ENCODE data around the gene RNFT2. TPM values are rescaled to one million over a fixed set of nuclear protein-coding genes. Genes with fewer than 3 reads are reported as not detected.

RNFT2 gene
- polyA plus RNA-seq, 12 donors = 1.0 to 2.1 (median 1.3) TPM; not detected in 2

GRCh38 chr12:116879509-116880212 lies 141.5 kb downstream of the RNFT2 start:
- no peak for DNase-seq

GRCh38 chr12:116880213-116880816 lies 142.2 kb downstream of the RNFT2 start:
- DNase-seq = no peak

GRCh38 chr12:116880817-116881324 lies 142.8 kb downstream of the RNFT2 start:
- DNase-seq = no peak

- no peak for DNase-seq
Measured at GRCh38 chr12:116881325-116881876, 143.3 kb downstream of the RNFT2 start, which contains the start of gene HRK. HRK (minus strand) TSS chr12:116881441; CDS start chr12:116881307, 134 bp downstream.

- no peak for DNase-seq
Measured at GRCh38 chr12:116881877-116882507, 143.9 kb downstream of the RNFT2 start.

DNA sequence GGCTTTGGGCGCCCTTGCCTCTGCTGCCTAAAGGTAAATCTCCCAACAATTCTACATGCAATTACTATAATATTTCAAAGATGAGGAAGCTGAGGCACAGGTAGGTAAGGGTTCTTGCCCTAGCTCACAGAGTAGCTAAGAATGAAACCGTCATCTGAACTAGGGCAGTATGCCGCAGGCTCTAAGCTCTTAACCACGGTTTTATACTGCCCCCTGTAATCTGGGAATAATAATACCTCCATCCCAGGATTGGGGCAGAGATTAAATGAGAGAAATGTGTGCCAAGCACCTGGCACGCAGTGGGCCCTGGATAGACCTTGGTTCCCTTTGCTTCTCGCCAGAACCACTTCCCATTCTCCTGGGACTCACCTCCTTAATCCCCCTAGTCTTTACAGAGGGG lies 144.6 kb downstream of the RNFT2 start:
- DNase-seq = no peak

DNA sequence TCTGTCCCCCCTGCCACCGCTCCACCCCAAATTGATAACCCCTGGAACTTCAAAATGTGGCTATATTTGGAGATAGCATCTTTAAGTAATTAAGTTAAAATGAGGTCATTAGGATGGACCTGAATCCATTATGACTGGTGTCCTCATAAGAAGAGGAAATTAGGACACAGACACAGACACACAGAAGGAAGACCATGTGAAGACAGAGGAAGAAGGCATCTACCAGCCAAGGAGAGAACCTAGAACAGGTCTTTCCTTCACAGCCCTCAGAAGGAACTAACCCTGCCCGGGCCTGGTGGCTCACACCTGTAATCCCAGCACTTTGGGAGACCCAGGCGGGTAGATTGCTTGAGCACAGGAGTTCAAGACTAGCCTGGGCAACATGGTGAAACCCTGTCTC lies 146.8 kb downstream of the RNFT2 start:
- DNase-seq = no peak

GRCh38 chr12:116885491-116885890 lies 147.4 kb downstream of the RNFT2 start:
- DNase-seq = no peak

DNA sequence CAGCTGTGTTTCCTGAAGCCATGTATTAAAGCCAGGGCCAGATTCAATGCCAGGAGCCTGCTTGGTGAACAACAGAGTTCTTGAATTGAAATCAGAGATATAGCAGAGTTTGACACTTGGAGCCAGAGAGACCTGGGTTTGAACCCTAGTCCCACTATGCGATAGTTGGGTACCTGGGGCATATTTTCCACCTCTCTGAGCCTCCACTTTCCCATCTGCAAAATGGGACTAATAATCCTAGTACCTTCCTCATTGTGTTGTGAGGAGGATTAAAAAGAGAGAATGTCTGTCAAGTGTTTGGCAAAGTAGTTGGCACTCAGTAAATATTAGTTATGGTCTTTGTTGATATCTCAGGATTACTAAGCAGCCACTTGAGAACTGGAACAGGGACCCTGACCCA lies 149.1 kb downstream of the RNFT2 start:
- no peak for DNase-seq

- no peak for DNase-seq
Measured at GRCh38 chr12:116887897-116888296, 149.8 kb downstream of the RNFT2 start.

GRCh38 chr12:116890330-116890729 lies 152.2 kb downstream of the RNFT2 start:
- no peak for DNase-seq

- DNase-seq = no peak
Measured at GRCh38 chr12:116891019-116891418, 152.9 kb downstream of the RNFT2 start.

- DNase-seq = no peak
Measured at GRCh38 chr12:116892349-116893140, 154.4 kb downstream of the RNFT2 start.

DNA sequence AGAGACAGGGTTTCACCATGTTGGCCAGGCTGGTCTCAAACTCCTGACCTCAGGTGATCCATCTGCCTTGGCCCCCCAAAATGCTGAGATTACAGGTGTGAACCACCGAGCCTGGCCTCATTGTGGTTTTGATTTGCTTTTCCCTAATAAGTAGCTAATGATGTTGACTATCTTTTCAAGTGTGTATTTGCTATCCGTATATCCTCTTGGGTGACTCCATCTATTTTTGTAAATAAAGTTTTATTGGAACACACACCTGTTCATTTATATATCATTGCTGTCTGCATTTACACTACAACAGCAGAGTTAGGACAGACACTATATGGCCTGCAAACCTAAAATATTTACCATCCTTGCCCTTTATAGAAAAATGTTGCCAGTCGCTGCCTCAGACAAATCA lies 156.8 kb downstream of the RNFT2 start:
- DNase-seq = no peak

GRCh38 chr12:116896411-116896924 lies 158.4 kb downstream of the RNFT2 start:
- DNase-seq = no peak

GRCh38 chr12:116897476-116897875 lies 159.4 kb downstream of the RNFT2 start:
- DNase-seq = no peak

DNA sequence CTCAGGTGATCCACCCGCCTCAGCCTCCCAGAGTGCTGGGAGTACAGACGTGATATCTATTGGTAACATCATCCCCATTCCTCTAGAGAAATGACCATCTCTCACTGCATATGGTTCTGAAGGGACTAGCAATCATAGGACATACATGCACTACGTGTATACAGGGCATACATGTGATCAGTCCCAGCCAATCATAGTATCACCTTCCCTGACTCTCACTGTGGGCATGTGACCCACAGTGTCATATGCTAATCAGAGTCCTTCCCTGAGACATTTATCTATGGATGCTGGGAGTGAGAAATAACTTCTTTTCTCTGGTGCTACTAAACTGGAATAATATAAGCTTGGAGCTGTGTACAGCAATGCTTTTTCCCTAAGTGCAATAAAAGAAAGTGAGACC lies 160.6 kb downstream of the RNFT2 start:
- DNase-seq = no peak

- DNase-seq = no peak
Measured at GRCh38 chr12:116901612-116902011, 163.5 kb downstream of the RNFT2 start.
